HG02678 (cell line): ENCODE data around the gene CRY2.
"Not testable (repeated sequence)": the region's sequence is repeated elsewhere in the genome, so short reads cannot be mapped to it uniquely, and the experiment has no call there.

Experiments used
- ATAC-seq: cut with Tn5 transposase; IDR thresholded peaks from one replicate; pipeline ENCODE4 v1.9.1; 2021; ENCODE audit warnings: mild to moderate bottlenecking, moderate library complexity; ENCODE audit not compliant: unreplicated experiment

The CRY2 gene

GRCh38 chr11:45846974-45847910 is at the start of gene CRY2:
TSS of gene CRY2 (plus strand) at chr11:45847475. CDS start at chr11:45847491, 16 bp downstream.
- ATAC-seq: peak; percentile 95

GRCh38 chr11:45798793-45799441 is 48.4 kb upstream of the CRY2 start:
- ATAC-seq: no peak

- no peak for ATAC-seq
These were observed 47.7 kb upstream of the CRY2 start for GRCh38 chr11:45799562-45799961.

- ATAC-seq: no peak
These were observed 47.0 kb upstream of the CRY2 start for GRCh38 chr11:45800261-45800660.

GRCh38 chr11:45801723-45802315 is 45.5 kb upstream of the CRY2 start:
- ATAC-seq: no peak

- ATAC-seq: no peak
These were observed 44.6 kb upstream of the CRY2 start for GRCh38 chr11:45802531-45803317.

GRCh38 chr11:45803971-45804760 is 43.1 kb upstream of the CRY2 start:
- peak; percentile 24 for ATAC-seq

GRCh38 chr11:45804761-45805304 is 42.4 kb upstream of the CRY2 start, which contains the start of gene SLC35C1:
TSS of gene SLC35C1 (plus strand) at chr11:45805149. CDS start at chr11:45805802, 653 bp downstream.
- ATAC-seq: peak; percentile 95

- ATAC-seq: peak; percentile 31
These were observed 41.8 kb upstream of the CRY2 start for GRCh38 chr11:45805305-45806071.

GRCh38 chr11:45806072-45806933 is 41.0 kb upstream of the CRY2 start:
- ATAC-seq: no peak

- no peak for ATAC-seq
These were observed 40.1 kb upstream of the CRY2 start for GRCh38 chr11:45806937-45807791.

- no peak for ATAC-seq
These were observed 39.5 kb upstream of the CRY2 start for GRCh38 chr11:45807792-45808238.

- ATAC-seq: not testable (repeated sequence)
These were observed 38.8 kb upstream of the CRY2 start for GRCh38 chr11:45808427-45808826.

- no peak for ATAC-seq
These were observed 37.5 kb upstream of the CRY2 start for GRCh38 chr11:45809456-45810395.

GRCh38 chr11:45810431-45811108 is 36.7 kb upstream of the CRY2 start:
- no peak for ATAC-seq
